Naive B cell (primary cell): Measurements from ENCODE around the gene MBP. TPM values are rescaled to one million over a fixed set of nuclear protein-coding genes. Genes with fewer than 3 reads are reported as not detected.
A peak's percentile ranks its signal among the peaks of the same experiment; 100 is the strongest.
"Not testable (repeated sequence)": the region's sequence is repeated elsewhere in the genome, so short reads cannot be mapped to it uniquely, and the experiment has no call there.

Experiments used
- ATAC-seq, 2 donors: fragments of 150-1000 bp; cut with Tn5 transposase; 2 replicates each; pipeline ENCODE4 v1.10.0; 2021; ENCODE audit warnings: low read depth in 2 of 2, mild to moderate bottlenecking in 2 of 2, moderate library complexity in 2 of 2
- DNase-seq: peaks from one replicate; pipeline ENCODE4 v3.0.0; 2022
- H3K27ac Mint-ChIP-seq, 6 donors: one replicate each; pipeline ENCODE4 v1.8.0; 2020 to 2022; ENCODE audit warnings: mild to moderate bottlenecking in 6 of 6, mixed read lengths in 6 of 6, moderate library complexity in 5 of 6, inconsistent platforms in 2 of 6
- H3K27me3 Mint-ChIP-seq, 3 donors: one replicate each; pipeline ENCODE4 v1.8.0; 2021 to 2022; ENCODE audit warnings: mixed read lengths in 3 of 3, mild to moderate bottlenecking in 1 of 3
- H3K36me3 Mint-ChIP-seq, 2 donors: one replicate each; pipeline ENCODE4 v1.8.0; 2020 to 2022; ENCODE audit warnings: mixed read lengths in 2 of 2, inconsistent platforms in 1 of 2, mild to moderate bottlenecking in 1 of 2
- H3K4me1 Mint-ChIP-seq, 3 donors: one replicate each; pipeline ENCODE4 v1.8.0; 2020 to 2022; ENCODE audit warnings: mixed read lengths in 3 of 3, inconsistent platforms in 1 of 3, mild to moderate bottlenecking in 1 of 3, moderate library complexity in 1 of 3
- H3K4me3 Mint-ChIP-seq, 8 donors: one replicate each; pipeline ENCODE4 v1.8.0; 2020 to 2022; ENCODE audit warnings: mild to moderate bottlenecking in 8 of 8, mixed read lengths in 8 of 8, moderate library complexity in 8 of 8, inconsistent platforms in 2 of 8
- H3K9me3 Mint-ChIP-seq, 7 donors: one replicate each; pipeline ENCODE4 v1.8.0; 2020 to 2022; ENCODE audit warnings: mixed read lengths in 7 of 7, mild to moderate bottlenecking in 5 of 7, inconsistent platforms in 2 of 7, moderate library complexity in 1 of 7
- polyA plus RNA-seq, 6 donors: library from polyadenylated mRNA; unstranded; fragments of 300-500 nt; fragmentation: Illumina TruSeq; gene quantifications; one replicate each; pipeline ENCODE4 v1.2.3, GENCODE V29; 2021; ENCODE audit warnings: low read depth in 6 of 6

Gene MBP
- polyA plus RNA-seq, 6 donors from 2014 or later, result 35.4 to 69.2 (median 66.6) TPM

DNA sequence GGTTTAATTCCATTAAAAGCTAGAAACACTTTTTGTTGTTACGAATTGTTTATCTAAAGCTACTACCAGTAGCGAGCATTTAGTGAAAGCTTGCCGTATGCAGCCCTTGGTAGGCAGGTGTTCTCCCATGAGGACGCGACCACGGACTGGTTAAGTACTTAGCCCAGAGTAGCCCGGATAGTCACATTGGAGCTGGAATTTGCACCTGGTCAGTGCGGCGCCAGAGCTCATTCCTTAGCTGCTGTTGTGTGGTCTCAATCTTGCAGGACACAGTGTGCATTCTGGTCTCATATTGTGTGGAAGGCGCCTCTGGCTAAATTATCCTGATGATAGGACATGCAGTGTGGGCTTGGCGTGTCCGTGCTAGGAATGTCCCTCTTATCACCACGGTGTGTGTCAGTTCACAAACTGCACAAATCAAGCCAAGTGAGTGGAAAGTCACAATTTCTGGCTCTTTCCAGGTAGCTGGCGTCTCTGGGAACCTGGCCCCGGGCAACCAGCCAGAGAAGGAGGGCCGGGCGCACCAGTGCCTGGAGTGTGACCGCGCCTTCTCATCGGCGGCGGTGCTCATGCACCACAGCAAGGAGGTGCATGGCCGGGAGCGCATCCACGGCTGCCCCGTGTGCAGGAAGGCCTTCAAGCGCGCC lies 176.9 kb downstream of the MBP start:
- no peak overlapping the region for H3K27ac Mint-ChIP-seq
- H3K36me3 Mint-ChIP-seq, result peaks cover 7 to 20% of the 10 kb centered on the region in 2 donors
- DNase-seq, result no peak
- H3K4me1 Mint-ChIP-seq, result peaks cover 0 to 11% (median 2%) of the 10 kb centered on the region in 3 donors
- ATAC-seq, result no peak
- H3K27me3 Mint-ChIP-seq, result no peaks in the 10 kb centered on the region
- no peaks in the 10 kb centered on the region for H3K9me3 Mint-ChIP-seq
- no peak overlapping the region for H3K4me3 Mint-ChIP-seq

- H3K27me3 Mint-ChIP-seq, result no peaks in the 10 kb centered on the region
- H3K4me1 Mint-ChIP-seq, result peaks cover 0 to 6% (median 0%) of the 10 kb centered on the region in 3 donors
- H3K36me3 Mint-ChIP-seq, result peaks cover 5 to 9% of the 10 kb centered on the region in 2 donors
- H3K4me3 Mint-ChIP-seq, result no peak overlapping the region
- ATAC-seq (no peak), DNase-seq (no peak)
- H3K9me3 Mint-ChIP-seq, result no peaks in the 10 kb centered on the region
- H3K27ac Mint-ChIP-seq, result no peak overlapping the region
Observed at GRCh38 chr18:76953583-76954233, 178.9 kb downstream of the MBP start.

DNA sequence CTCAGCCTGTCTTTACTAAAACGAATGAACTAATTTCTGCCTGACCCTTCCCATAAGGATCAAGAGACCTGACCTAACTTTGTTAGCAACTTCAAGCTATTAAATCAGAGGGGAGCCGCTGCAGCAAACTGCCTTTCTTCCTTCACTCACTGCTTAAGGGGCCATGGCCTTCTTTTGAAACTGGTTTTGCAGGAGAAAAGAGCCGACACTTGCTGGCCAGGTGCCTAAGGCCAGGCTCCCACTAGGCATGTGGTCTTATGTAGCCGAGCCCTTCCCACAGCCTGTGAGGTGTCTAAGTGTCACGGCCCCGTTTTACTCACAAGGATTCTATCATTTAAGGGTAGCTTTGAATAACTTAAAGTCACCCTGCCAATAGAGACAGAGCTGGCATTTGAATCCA lies 179.4 kb downstream of the MBP start:
- H3K4me1 Mint-ChIP-seq, result peaks cover 0 to 6% (median 0%) of the 10 kb centered on the region in 3 donors
- no peaks in the 10 kb centered on the region for H3K27me3 Mint-ChIP-seq
- no peak for ATAC-seq
- H3K27ac Mint-ChIP-seq, result peak overlapping the region in 1 of 6 donors; percentile 36
- no peak for DNase-seq
- H3K9me3 Mint-ChIP-seq, result no peaks in the 10 kb centered on the region
- no peak overlapping the region for H3K4me3 Mint-ChIP-seq
- H3K36me3 Mint-ChIP-seq, result peaks cover 10 to 14% of the 10 kb centered on the region in 2 donors

DNA sequence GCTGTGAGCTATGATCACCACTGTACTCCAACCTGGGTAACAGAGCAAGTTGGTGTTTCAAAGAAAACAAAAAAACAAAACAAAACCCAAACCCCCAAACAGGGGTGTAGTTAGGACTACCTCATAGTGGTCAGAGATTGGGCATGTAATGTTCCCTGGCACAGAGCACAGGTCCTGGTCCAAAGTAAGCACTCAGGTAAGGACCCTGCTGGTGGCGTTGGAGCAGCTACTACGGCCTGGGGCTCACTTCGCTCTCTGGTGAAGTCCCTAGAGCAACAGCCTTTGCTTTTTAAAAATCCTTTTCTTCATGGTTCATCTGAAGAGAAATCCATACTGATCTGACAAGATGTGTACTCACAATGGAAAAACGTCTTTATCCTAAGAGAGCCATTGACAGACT lies 179.8 kb downstream of the MBP start:
- H3K27me3 Mint-ChIP-seq, result no peaks in the 10 kb centered on the region
- H3K36me3 Mint-ChIP-seq, result peaks cover 14 to 17% of the 10 kb centered on the region in 2 donors
- no peak for DNase-seq
- H3K27ac Mint-ChIP-seq, result no peak overlapping the region
- ATAC-seq, result no peak
- H3K9me3 Mint-ChIP-seq, result no peaks in the 10 kb centered on the region
- H3K4me3 Mint-ChIP-seq, result no peak overlapping the region
- H3K4me1 Mint-ChIP-seq, result peaks cover 0 to 6% (median 0%) of the 10 kb centered on the region in 3 donors

GRCh38 chr18:76951456-76952247 lies 180.9 kb downstream of the MBP start:
- H3K27me3 Mint-ChIP-seq, result no peaks in the 10 kb centered on the region
- H3K27ac Mint-ChIP-seq, result peak overlapping the region in 3 of 6 donors; percentile 28 to 87 (median 76)
- no peak overlapping the region for H3K4me3 Mint-ChIP-seq
- no peak for ATAC-seq
- DNase-seq, result no peak
- peaks cover 0 to under 1% (median 0%) of the 10 kb centered on the region in 7 donors for H3K9me3 Mint-ChIP-seq
- H3K4me1 Mint-ChIP-seq, result peaks cover 0 to 1% (median 0%) of the 10 kb centered on the region in 3 donors
- peaks cover 20 to 25% of the 10 kb centered on the region in 2 donors for H3K36me3 Mint-ChIP-seq

DNA sequence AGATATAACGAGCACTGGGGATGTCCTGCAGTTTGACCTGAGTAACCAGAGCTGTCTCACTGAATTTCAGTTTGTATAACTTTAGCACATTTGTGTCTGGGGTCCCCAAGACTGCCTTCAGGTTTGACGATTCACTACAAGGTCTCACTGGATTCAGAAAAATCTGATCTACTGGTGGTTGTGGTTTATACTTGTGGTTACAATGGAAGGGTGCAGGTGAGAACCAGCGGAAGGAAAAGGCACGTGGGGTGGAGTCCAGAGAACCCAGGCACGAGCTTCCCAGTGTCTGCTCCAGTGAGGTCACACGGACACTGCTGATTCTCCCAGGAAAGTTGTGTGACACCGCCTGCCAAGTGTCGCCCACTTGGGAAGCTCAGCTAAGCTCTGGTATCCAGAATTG lies 184.2 kb downstream of the MBP start:
- ATAC-seq (no peak), DNase-seq (no peak)
- Mint-ChIP-seq H3K9me3 (peaks cover 0 to 14% (median 6%) of the 10 kb centered on the region in 7 donors), H3K36me3 (peaks cover 29 to 42% of the 10 kb centered on the region in 2 donors), H3K27ac (no peak overlapping the region), H3K4me1 (peaks cover 0 to 8% (median 4%) of the 10 kb centered on the region in 3 donors), H3K4me3 (no peak overlapping the region), H3K27me3 (no peaks in the 10 kb centered on the region)

DNA sequence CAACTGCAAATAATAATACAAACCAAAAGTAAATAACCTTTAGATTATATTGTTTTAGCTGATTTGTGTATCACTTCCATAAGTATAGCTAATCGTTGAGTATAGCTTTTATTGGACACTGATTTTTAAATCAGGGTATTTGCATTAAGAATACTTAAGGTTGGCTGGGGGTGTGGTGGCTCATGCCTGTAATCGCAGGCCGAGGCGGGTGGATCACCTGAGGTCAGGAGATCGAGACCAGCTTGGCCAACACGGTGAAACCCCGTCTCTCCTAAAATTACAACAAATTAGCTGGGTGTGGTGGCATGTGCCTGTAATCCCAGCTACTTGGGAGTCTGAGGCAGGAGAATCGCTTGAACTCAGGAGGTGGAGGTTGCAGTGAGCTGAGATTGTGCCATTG lies 188.2 kb downstream of the MBP start:
- not testable (repeated sequence) for H3K4me3 Mint-ChIP-seq, ATAC-seq, H3K27me3 Mint-ChIP-seq, H3K27ac Mint-ChIP-seq, H3K4me1 Mint-ChIP-seq, DNase-seq
- Mint-ChIP-seq H3K9me3 (peaks cover 0 to 14% (median 6%) of the 10 kb centered on the region in 7 donors), H3K36me3 (peaks cover 29 to 37% of the 10 kb centered on the region in 2 donors)

GRCh38 chr18:76943542-76944339 lies 188.8 kb downstream of the MBP start:
- Mint-ChIP-seq H3K4me3 (no peak overlapping the region), H3K27me3 (no peaks in the 10 kb centered on the region), H3K9me3 (peaks cover 0 to 14% (median 6%) of the 10 kb centered on the region in 7 donors), H3K4me1 (peaks cover 0 to 8% (median 4%) of the 10 kb centered on the region in 3 donors), H3K27ac (peak overlapping the region in 1 of 6 donors; percentile 44), H3K36me3 (peaks cover 29 to 37% of the 10 kb centered on the region in 2 donors)
- DNase-seq (no peak), ATAC-seq (no peak)

- Mint-ChIP-seq H3K4me1 (peaks cover 0 to 3% (median 2%) of the 10 kb centered on the region in 3 donors), H3K36me3 (peaks cover 13 to 16% of the 10 kb centered on the region in 2 donors)
Observed at GRCh38 chr18:76941284-76941683, 191.3 kb downstream of the MBP start.

DNA sequence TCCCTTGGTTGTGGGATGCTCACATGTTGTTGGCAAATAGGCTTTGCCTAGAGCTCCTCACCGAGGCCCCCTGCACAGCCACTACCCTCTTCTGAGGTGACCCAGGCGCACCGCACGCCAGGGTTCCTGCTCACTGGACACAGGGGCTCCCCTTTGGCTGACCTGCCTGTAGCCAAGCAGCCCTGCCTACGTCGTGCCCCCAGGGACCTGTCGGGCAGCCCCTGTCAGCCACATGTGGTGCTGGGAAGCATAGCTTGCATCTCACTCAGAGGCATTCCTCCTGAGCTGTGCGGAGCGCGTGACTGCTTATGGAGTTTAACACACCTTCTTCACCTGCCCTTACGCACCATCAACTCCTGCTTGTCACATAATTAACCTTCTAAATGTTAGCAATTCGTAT lies 194.0 kb downstream of the MBP start:
- Mint-ChIP-seq H3K4me3 (no peak overlapping the region), H3K4me1 (no peaks in the 10 kb centered on the region), H3K36me3 (peaks cover 0 to 14% of the 10 kb centered on the region in 2 donors), H3K9me3 (no peaks in the 10 kb centered on the region), H3K27ac (peak overlapping the region in 1 of 6 donors; percentile 51), H3K27me3 (no peaks in the 10 kb centered on the region)
- no peak for ATAC-seq
- DNase-seq, result no peak

More at GRCh38 chr18:76941284-76941683, 191.3 kb downstream of the MBP start:
- Mint-ChIP-seq H3K4me3 (no peak overlapping the region), H3K9me3 (peaks cover 0 to 10% (median 5%) of the 10 kb centered on the region in 7 donors), H3K27me3 (no peaks in the 10 kb centered on the region), H3K27ac (no peak overlapping the region)
- ATAC-seq (no peak), DNase-seq (no peak)

DNA sequence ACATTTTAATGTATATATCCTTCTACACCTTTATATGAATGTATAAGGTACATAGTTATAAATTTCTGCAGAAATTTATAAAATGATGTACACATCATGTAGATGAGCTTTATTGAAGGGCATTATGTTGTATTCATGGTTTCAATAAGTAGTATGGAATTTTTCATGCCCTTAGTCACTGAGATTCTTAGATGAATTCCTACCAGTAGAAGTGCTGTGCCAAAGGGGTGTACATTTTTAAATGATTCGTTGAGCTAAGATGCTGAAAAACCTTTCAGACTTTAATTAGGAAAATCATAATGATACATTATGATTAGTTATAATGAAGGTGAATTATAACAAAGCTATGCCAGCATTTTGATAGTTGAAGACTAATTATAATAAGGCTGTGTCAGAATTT lies 195.0 kb downstream of the MBP start:
- DNase-seq, result no peak
- H3K4me3 Mint-ChIP-seq, result no peak overlapping the region
- no peaks in the 10 kb centered on the region for H3K27me3 Mint-ChIP-seq
- H3K27ac Mint-ChIP-seq, result peak overlapping the region in 1 of 6 donors; percentile 84
- peaks cover 4 to 17% of the 10 kb centered on the region in 2 donors for H3K36me3 Mint-ChIP-seq
- no peaks in the 10 kb centered on the region for H3K4me1 Mint-ChIP-seq
- no peak for ATAC-seq
- H3K9me3 Mint-ChIP-seq, result no peaks in the 10 kb centered on the region

- no peaks in the 10 kb centered on the region for H3K27me3 Mint-ChIP-seq
- no peaks in the 10 kb centered on the region for H3K9me3 Mint-ChIP-seq
- no peak overlapping the region for H3K4me3 Mint-ChIP-seq
- DNase-seq (no peak), ATAC-seq (no peak)
- H3K27ac Mint-ChIP-seq, result peak overlapping the region in 1 of 6 donors; percentile 54
- H3K36me3 Mint-ChIP-seq, result peaks cover 7 to 24% of the 10 kb centered on the region in 2 donors
- no peaks in the 10 kb centered on the region for H3K4me1 Mint-ChIP-seq
Observed at GRCh38 chr18:76936877-76937276, 195.7 kb downstream of the MBP start.
